ENCODE results near the gene CINP.
A peak's percentile ranks its signal among the peaks of the same experiment; 100 is the strongest.
"Not testable (repeated sequence)": the region's sequence is repeated elsewhere in the genome, so short reads cannot be mapped to it uniquely, and the experiment has no call there.

Gene CINP

GRCh38 chr14:102344485-102344884, 18.2 kb downstream of the CINP start:
- Mint-ChIP-seq H3K4me1 (ENCODE audit: low read depth) (no peaks in the 10 kb centered on the region), H3K27ac (no peak overlapping the region), H3K27me3 (ENCODE audit: low read depth) (no peaks in the 10 kb centered on the region), H3K9me3 (no peaks in the 10 kb centered on the region), H3K36me3 (ENCODE audit: low read depth) (peaks cover 28% of the 10 kb centered on the region), H3K4me3 (no peak overlapping the region)
- DNase-seq (ENCODE audit: low spot score) = no peak

- DNase-seq (ENCODE audit: low spot score) = no peak
These were observed 18.6 kb downstream of the CINP start for GRCh38 chr14:102344084-102344483.

GRCh38 chr14:102342238-102342637, 20.5 kb downstream of the CINP start:
- Mint-ChIP-seq H3K27ac (no peak overlapping the region), H3K4me1 (ENCODE audit: low read depth) (no peaks in the 10 kb centered on the region)

More at GRCh38 chr14:102344084-102344483, 18.6 kb downstream of the CINP start:
- no peaks in the 10 kb centered on the region for H3K9me3 Mint-ChIP-seq
- H3K4me3 Mint-ChIP-seq = no peak overlapping the region
- H3K27ac Mint-ChIP-seq = no peak overlapping the region
- H3K36me3 Mint-ChIP-seq (ENCODE audit: low read depth) = peaks cover 26% of the 10 kb centered on the region
- no peaks in the 10 kb centered on the region for H3K4me1 Mint-ChIP-seq (ENCODE audit: low read depth)
- H3K27me3 Mint-ChIP-seq (ENCODE audit: low read depth) = no peaks in the 10 kb centered on the region

GRCh38 chr14:102341566-102341965, 21.1 kb downstream of the CINP start:
- H3K36me3 Mint-ChIP-seq (ENCODE audit: low read depth) = peaks cover 26% of the 10 kb centered on the region
- H3K27ac Mint-ChIP-seq = no peak overlapping the region
- no peaks in the 10 kb centered on the region for H3K9me3 Mint-ChIP-seq
- H3K4me1 Mint-ChIP-seq (ENCODE audit: low read depth) = no peaks in the 10 kb centered on the region
- no peak overlapping the region for H3K4me3 Mint-ChIP-seq
- H3K27me3 Mint-ChIP-seq (ENCODE audit: low read depth) = no peaks in the 10 kb centered on the region
- no peak for DNase-seq (ENCODE audit: low spot score)

More at GRCh38 chr14:102342238-102342637, 20.5 kb downstream of the CINP start:
- H3K27me3 Mint-ChIP-seq (ENCODE audit: low read depth) = no peaks in the 10 kb centered on the region
- DNase-seq (ENCODE audit: low spot score) = no peak
- H3K9me3 Mint-ChIP-seq = no peaks in the 10 kb centered on the region
- H3K36me3 Mint-ChIP-seq (ENCODE audit: low read depth) = peaks cover 24% of the 10 kb centered on the region
- no peak overlapping the region for H3K4me3 Mint-ChIP-seq

GRCh38 chr14:102338724-102339123, 24.0 kb downstream of the CINP start:
- H3K27ac Mint-ChIP-seq = no peak overlapping the region
- H3K4me1 Mint-ChIP-seq (ENCODE audit: low read depth) = no peaks in the 10 kb centered on the region
- H3K27me3 Mint-ChIP-seq (ENCODE audit: low read depth) = no peaks in the 10 kb centered on the region
- no peak for DNase-seq (ENCODE audit: low spot score)
- H3K36me3 Mint-ChIP-seq (ENCODE audit: low read depth) = peaks cover 28% of the 10 kb centered on the region
- no peak overlapping the region for H3K4me3 Mint-ChIP-seq
- H3K9me3 Mint-ChIP-seq = no peaks in the 10 kb centered on the region

- H3K27ac Mint-ChIP-seq = no peak overlapping the region
- no peak for DNase-seq (ENCODE audit: low spot score)
These were observed 27.5 kb downstream of the CINP start for GRCh38 chr14:102335163-102335562.

GRCh38 chr14:102333795-102334705, 28.6 kb downstream of the CINP start:
- Mint-ChIP-seq H3K27ac (peak overlapping the region; percentile 4), H3K9me3 (no peaks in the 10 kb centered on the region), H3K36me3 (ENCODE audit: low read depth) (peaks cover 24% of the 10 kb centered on the region), H3K4me1 (ENCODE audit: low read depth) (no peaks in the 10 kb centered on the region), H3K27me3 (ENCODE audit: low read depth) (no peaks in the 10 kb centered on the region), H3K4me3 (no peak overlapping the region)
- DNase-seq (ENCODE audit: low spot score) = no peak

More at GRCh38 chr14:102335163-102335562, 27.5 kb downstream of the CINP start:
- Mint-ChIP-seq H3K27me3 (ENCODE audit: low read depth) (no peaks in the 10 kb centered on the region), H3K36me3 (ENCODE audit: low read depth) (peaks cover 24% of the 10 kb centered on the region), H3K4me3 (no peak overlapping the region), H3K4me1 (ENCODE audit: low read depth) (no peaks in the 10 kb centered on the region), H3K9me3 (no peaks in the 10 kb centered on the region)

- no peaks in the 10 kb centered on the region for H3K4me1 Mint-ChIP-seq (ENCODE audit: low read depth)
- no peaks in the 10 kb centered on the region for H3K27me3 Mint-ChIP-seq (ENCODE audit: low read depth)
- H3K9me3 Mint-ChIP-seq = no peaks in the 10 kb centered on the region
- peak overlapping the region; percentile 4 for H3K27ac Mint-ChIP-seq
- peaks cover 20% of the 10 kb centered on the region for H3K36me3 Mint-ChIP-seq (ENCODE audit: low read depth)
- H3K4me3 Mint-ChIP-seq = no peak overlapping the region
- no peak for DNase-seq (ENCODE audit: low spot score)
These were observed 29.3 kb downstream of the CINP start for GRCh38 chr14:102333390-102333789.

GRCh38 chr14:102330806-102331205, 31.9 kb downstream of the CINP start:
- H3K36me3 Mint-ChIP-seq (ENCODE audit: low read depth) = peaks cover 16% of the 10 kb centered on the region
- no peak overlapping the region for H3K27ac Mint-ChIP-seq

GRCh38 chr14:102329381-102329780, 33.3 kb downstream of the CINP start:
- H3K27ac Mint-ChIP-seq; H3K4me3 Mint-ChIP-seq; H3K4me1 Mint-ChIP-seq (ENCODE audit: low read depth); H3K27me3 Mint-ChIP-seq (ENCODE audit: low read depth); DNase-seq (ENCODE audit: low spot score); H3K9me3 Mint-ChIP-seq: not testable (repeated sequence)
- H3K36me3 Mint-ChIP-seq (ENCODE audit: low read depth) = peaks cover 12% of the 10 kb centered on the region

More at GRCh38 chr14:102330806-102331205, 31.9 kb downstream of the CINP start:
- H3K9me3 Mint-ChIP-seq = no peaks in the 10 kb centered on the region
- no peak overlapping the region for H3K4me3 Mint-ChIP-seq
- no peak for DNase-seq (ENCODE audit: low spot score)
- H3K4me1 Mint-ChIP-seq (ENCODE audit: low read depth) = no peaks in the 10 kb centered on the region
- H3K27me3 Mint-ChIP-seq (ENCODE audit: low read depth) = no peaks in the 10 kb centered on the region

- Mint-ChIP-seq H3K27me3 (ENCODE audit: low read depth) (no peaks in the 10 kb centered on the region), H3K9me3 (no peaks in the 10 kb centered on the region), H3K4me1 (ENCODE audit: low read depth) (peaks cover 1% of the 10 kb centered on the region), H3K4me3 (no peak overlapping the region), H3K36me3 (ENCODE audit: low read depth) (peaks cover 8% of the 10 kb centered on the region), H3K27ac (no peak overlapping the region)
- no peak for DNase-seq (ENCODE audit: low spot score)
These were observed 36.1 kb downstream of the CINP start for GRCh38 chr14:102326583-102326982.

GRCh38 chr14:102325791-102326345, 36.8 kb downstream of the CINP start:
- Mint-ChIP-seq H3K9me3 (no peaks in the 10 kb centered on the region), H3K4me3 (no peak overlapping the region), H3K36me3 (ENCODE audit: low read depth) (peaks cover 8% of the 10 kb centered on the region), H3K27me3 (ENCODE audit: low read depth) (no peaks in the 10 kb centered on the region), H3K4me1 (ENCODE audit: low read depth) (peaks cover 4% of the 10 kb centered on the region), H3K27ac (no peak overlapping the region)
- no peak for DNase-seq (ENCODE audit: low spot score)

- no peaks in the 10 kb centered on the region for H3K27me3 Mint-ChIP-seq (ENCODE audit: low read depth)
- no peak overlapping the region for H3K4me3 Mint-ChIP-seq
- peaks cover 21% of the 10 kb centered on the region for H3K4me1 Mint-ChIP-seq (ENCODE audit: low read depth)
- peaks cover 8% of the 10 kb centered on the region for H3K36me3 Mint-ChIP-seq (ENCODE audit: low read depth)
- DNase-seq (ENCODE audit: low spot score) = no peak
- no peak overlapping the region for H3K27ac Mint-ChIP-seq
- no peaks in the 10 kb centered on the region for H3K9me3 Mint-ChIP-seq
These were observed 39.6 kb downstream of the CINP start for GRCh38 chr14:102323102-102323501.
